Panc1 (cell line): ENCODE measurements around the gene CNTNAP4. TPM values are rescaled to one million over a fixed set of nuclear protein-coding genes. Genes with fewer than 3 reads are reported as not detected.

Experiments
- ATAC-seq: fragments of 200-7000 bp; cut with Tn5 transposase; 2 replicates; pipeline ENCODE4 v1.9.1; 2020; ENCODE audit warnings: mild to moderate bottlenecking, moderate library complexity
- BruUV-seq: library from RNA; stranded (reverse); fragments of 400-500 nt; replicated peaks from 2 replicates; lab custom pipeline; 2021; lab: Mats Ljungman, UMichigan
- CTCF ChIA-PET: fragments of 300-600 bp; sonication (Branson Sonifier 250); formaldehyde crosslinking; loops from one replicate; lab custom pipeline; 2022; ENCODE audit warnings: antibody characterized with exemption; lab: Charles Lee
- POLR2A ChIA-PET: fragments of 300-600 bp; sonication (Branson Sonifier 250); formaldehyde crosslinking; loops from one replicate; lab custom pipeline; 2022; ENCODE audit warnings: antibody characterized with exemption; lab: Charles Lee
- DNase-seq: peaks from one replicate; pipeline ENCODE4 v3.0.0-alpha.2; 2010; ENCODE audit warnings: low read depth, low spot score
- H3K27ac ChIP-seq: 2 replicates; pipeline ENCODE4 v1.5.1; 2011; ENCODE audit warnings: mild to moderate bottlenecking, low read length, inconsistent platforms
- H3K27me3 ChIP-seq: fragments of 200-500 bp; sonication (Bioruptor generic); 2 replicates; pipeline ENCODE4 v1.6.0; 2014; ENCODE audit warnings: low read length, inconsistent platforms; ENCODE audit not compliant: control insufficient read depth, insufficient read depth
- H3K36me3 ChIP-seq: fragments of 200-500 bp; sonication (Bioruptor generic); 2 replicates; pipeline ENCODE4 v1.5.1; 2014; ENCODE audit warnings: inconsistent platforms, mild to moderate bottlenecking, low read length, moderate library complexity; ENCODE audit not compliant: control insufficient read depth, insufficient read depth
- H3K4me1 ChIP-seq: 2 replicates; pipeline ENCODE4 v1.5.1; 2011; ENCODE audit warnings: inconsistent platforms, mild to moderate bottlenecking, low read length, moderate library complexity; ENCODE audit not compliant: control insufficient read depth, insufficient read depth
- H3K4me3 ChIP-seq, 2 experiments: 2 replicates each; pipeline ENCODE4 v1.5.1; 2011 to 2012; ENCODE audit warnings: low read depth in 2 of 2, low read length in 2 of 2, mild to moderate bottlenecking in 2 of 2, inconsistent platforms in 1 of 2, moderate library complexity in 1 of 2
- H3K9me3 ChIP-seq: fragments of 200-500 bp; sonication (Bioruptor generic); 2 replicates; pipeline ENCODE4 v1.5.1; 2014; ENCODE audit warnings: low read depth, mild to moderate bottlenecking, inconsistent platforms, low read length, moderate library complexity; ENCODE audit not compliant: control insufficient read depth, insufficient read depth
- POLR2AphosphoS5 ChIP-seq: IDR thresholded peaks from 2 replicates; pipeline ENCODE4 v1.6.1; 2012; ENCODE audit warnings: mild to moderate bottlenecking, low read depth, low read length, moderate library complexity
- SIN3A ChIP-seq: IDR thresholded peaks from 2 replicates; pipeline ENCODE4 v1.6.1; 2012; ENCODE audit warnings: low read depth, mild to moderate bottlenecking, low read length, moderate library complexity, borderline replicate concordance; ENCODE audit not compliant: insufficient read depth
- TCF7L2 ChIP-seq: IDR thresholded peaks from 2 replicates; pipeline ENCODE4 v1.6.1; 2011; ENCODE audit warnings: mild to moderate bottlenecking, low read depth, low read length, inconsistent platforms
- in situ Hi-C: cut with HindIII; loops from 2 replicates; pipeline ENCODE4 v1.10.0; 2016; ENCODE audit warnings: low sequenced_read_pairs, low pct_unique_long_range_greater_than_20kb
- intact Hi-C: fragments of 100-400 bp; cut with micrococcal nuclease; formaldehyde crosslinking; loops from one replicate; pipeline ENCODE4 v1.10.0; 2022; ENCODE audit not compliant: unreplicated experiment
- total RNA-seq: library from RNA; stranded (reverse); gene quantifications from one replicate; pipeline ENCODE4 v1.2.1, GENCODE V29; 2021; ENCODE audit not compliant: unreplicated experiment
- TF ChIP-seq, protein P1 (sequence below), 2 experiments: IDR thresholded peaks; 2 replicates each; pipeline ENCODE4 v1.6.1; 2011 to 2012; ENCODE audit warnings: low read depth in 2 of 2, control low read depth in 1 of 2, low read length in 1 of 2, mild to moderate bottlenecking in 1 of 2, moderate library complexity in 1 of 2; ENCODE audit not compliant: insufficient read depth in 1 of 2
- TF ChIP-seq, protein P2 (sequence below): fragments of 450-650 bp; IDR thresholded peaks from 2 replicates; pipeline ENCODE4 v1.5.1; 2017; ENCODE audit warnings: mild to moderate bottlenecking

CNTNAP4 gene
- total RNA-seq, 1 experiment from 2014 or later = not detected

GRCh38 chr16:76464955-76465620 lies 187.9 kb downstream of the CNTNAP4 start:
- TF ChIP-seq, protein P1, sequence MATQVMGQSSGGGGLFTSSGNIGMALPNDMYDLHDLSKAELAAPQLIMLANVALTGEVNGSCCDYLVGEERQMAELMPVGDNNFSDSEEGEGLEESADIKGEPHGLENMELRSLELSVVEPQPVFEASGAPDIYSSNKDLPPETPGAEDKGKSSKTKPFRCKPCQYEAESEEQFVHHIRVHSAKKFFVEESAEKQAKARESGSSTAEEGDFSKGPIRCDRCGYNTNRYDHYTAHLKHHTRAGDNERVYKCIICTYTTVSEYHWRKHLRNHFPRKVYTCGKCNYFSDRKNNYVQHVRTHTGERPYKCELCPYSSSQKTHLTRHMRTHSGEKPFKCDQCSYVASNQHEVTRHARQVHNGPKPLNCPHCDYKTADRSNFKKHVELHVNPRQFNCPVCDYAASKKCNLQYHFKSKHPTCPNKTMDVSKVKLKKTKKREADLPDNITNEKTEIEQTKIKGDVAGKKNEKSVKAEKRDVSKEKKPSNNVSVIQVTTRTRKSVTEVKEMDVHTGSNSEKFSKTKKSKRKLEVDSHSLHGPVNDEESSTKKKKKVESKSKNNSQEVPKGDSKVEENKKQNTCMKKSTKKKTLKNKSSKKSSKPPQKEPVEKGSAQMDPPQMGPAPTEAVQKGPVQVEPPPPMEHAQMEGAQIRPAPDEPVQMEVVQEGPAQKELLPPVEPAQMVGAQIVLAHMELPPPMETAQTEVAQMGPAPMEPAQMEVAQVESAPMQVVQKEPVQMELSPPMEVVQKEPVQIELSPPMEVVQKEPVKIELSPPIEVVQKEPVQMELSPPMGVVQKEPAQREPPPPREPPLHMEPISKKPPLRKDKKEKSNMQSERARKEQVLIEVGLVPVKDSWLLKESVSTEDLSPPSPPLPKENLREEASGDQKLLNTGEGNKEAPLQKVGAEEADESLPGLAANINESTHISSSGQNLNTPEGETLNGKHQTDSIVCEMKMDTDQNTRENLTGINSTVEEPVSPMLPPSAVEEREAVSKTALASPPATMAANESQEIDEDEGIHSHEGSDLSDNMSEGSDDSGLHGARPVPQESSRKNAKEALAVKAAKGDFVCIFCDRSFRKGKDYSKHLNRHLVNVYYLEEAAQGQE (IDR thresholded peaks at IDR 0.05; ENCODE audit: insufficient read depth in 1 of 2, low read depth in 2 of 2, low read length in 1 of 2) = no peak
- TF ChIP-seq POLR2AphosphoS5 (no peak), TCF7L2 (no peak)
- TF ChIP-seq, protein P2, sequence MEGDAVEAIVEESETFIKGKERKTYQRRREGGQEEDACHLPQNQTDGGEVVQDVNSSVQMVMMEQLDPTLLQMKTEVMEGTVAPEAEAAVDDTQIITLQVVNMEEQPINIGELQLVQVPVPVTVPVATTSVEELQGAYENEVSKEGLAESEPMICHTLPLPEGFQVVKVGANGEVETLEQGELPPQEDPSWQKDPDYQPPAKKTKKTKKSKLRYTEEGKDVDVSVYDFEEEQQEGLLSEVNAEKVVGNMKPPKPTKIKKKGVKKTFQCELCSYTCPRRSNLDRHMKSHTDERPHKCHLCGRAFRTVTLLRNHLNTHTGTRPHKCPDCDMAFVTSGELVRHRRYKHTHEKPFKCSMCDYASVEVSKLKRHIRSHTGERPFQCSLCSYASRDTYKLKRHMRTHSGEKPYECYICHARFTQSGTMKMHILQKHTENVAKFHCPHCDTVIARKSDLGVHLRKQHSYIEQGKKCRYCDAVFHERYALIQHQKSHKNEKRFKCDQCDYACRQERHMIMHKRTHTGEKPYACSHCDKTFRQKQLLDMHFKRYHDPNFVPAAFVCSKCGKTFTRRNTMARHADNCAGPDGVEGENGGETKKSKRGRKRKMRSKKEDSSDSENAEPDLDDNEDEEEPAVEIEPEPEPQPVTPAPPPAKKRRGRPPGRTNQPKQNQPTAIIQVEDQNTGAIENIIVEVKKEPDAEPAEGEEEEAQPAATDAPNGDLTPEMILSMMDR = no peak
- Histone ChIP-seq H3K4me3 (no peak overlapping the region), H3K27me3 (no peaks in the 10 kb centered on the region), H3K36me3 (no peaks in the 10 kb centered on the region), H3K9me3 (no peaks in the 10 kb centered on the region), H3K27ac (no peak overlapping the region), H3K4me1 (no peaks in the 10 kb centered on the region)
- POLR2A ChIA-PET = no interaction called here
- intact Hi-C loops (no loop called here), in situ Hi-C loops (no loop called here)
- DNase-seq (no peak), ATAC-seq (no peak)
- CTCF ChIA-PET = no interaction called here
- no TSS peak for BruUV-seq

GRCh38 chr16:76466871-76467270 lies 189.7 kb downstream of the CNTNAP4 start:
- intact Hi-C loops (no loop called here), in situ Hi-C loops (no loop called here)
- POLR2A ChIA-PET = no interaction called here
- H3K36me3 ChIP-seq = no peaks in the 10 kb centered on the region
- no peak for ATAC-seq
- no peak for DNase-seq
- H3K9me3 ChIP-seq = no peaks in the 10 kb centered on the region
- H3K27ac ChIP-seq = no peak overlapping the region
- no peak overlapping the region for H3K4me3 ChIP-seq
- no peaks in the 10 kb centered on the region for H3K27me3 ChIP-seq
- CTCF ChIA-PET = no interaction called here
- no TSS peak for BruUV-seq
- no peak for TF ChIP-seq SIN3A
- no peak for TF ChIP-seq POLR2AphosphoS5
- TF ChIP-seq, protein P1 (IDR thresholded peaks at IDR 0.05; ENCODE audit: insufficient read depth in 1 of 2, low read depth in 2 of 2, low read length in 1 of 2) = no peak
- TF ChIP-seq, protein P2 = no peak
- TF ChIP-seq TCF7L2 = no peak
- no peaks in the 10 kb centered on the region for H3K4me1 ChIP-seq
